PC-9 (cell line): ENCODE results near the gene TRAPPC3.

ENCODE experiments used
- EZH2 ChIP-seq: fragments of 200-600 bp; sonication (generic); IDR thresholded peaks from 2 replicates; pipeline ENCODE4 v1.8.0; 2017; ENCODE audit warnings: antibody characterized with exemption, low read depth
- TF ChIP-seq, protein P1 (sequence below): fragments of 200-600 bp; sonication (generic); conservative IDR thresholded peaks from 2 replicates; pipeline ENCODE4 v1.6.1; 2017; ENCODE audit warnings: mixed run types, antibody characterized with exemption, mild to moderate bottlenecking, moderate library complexity

DNA sequence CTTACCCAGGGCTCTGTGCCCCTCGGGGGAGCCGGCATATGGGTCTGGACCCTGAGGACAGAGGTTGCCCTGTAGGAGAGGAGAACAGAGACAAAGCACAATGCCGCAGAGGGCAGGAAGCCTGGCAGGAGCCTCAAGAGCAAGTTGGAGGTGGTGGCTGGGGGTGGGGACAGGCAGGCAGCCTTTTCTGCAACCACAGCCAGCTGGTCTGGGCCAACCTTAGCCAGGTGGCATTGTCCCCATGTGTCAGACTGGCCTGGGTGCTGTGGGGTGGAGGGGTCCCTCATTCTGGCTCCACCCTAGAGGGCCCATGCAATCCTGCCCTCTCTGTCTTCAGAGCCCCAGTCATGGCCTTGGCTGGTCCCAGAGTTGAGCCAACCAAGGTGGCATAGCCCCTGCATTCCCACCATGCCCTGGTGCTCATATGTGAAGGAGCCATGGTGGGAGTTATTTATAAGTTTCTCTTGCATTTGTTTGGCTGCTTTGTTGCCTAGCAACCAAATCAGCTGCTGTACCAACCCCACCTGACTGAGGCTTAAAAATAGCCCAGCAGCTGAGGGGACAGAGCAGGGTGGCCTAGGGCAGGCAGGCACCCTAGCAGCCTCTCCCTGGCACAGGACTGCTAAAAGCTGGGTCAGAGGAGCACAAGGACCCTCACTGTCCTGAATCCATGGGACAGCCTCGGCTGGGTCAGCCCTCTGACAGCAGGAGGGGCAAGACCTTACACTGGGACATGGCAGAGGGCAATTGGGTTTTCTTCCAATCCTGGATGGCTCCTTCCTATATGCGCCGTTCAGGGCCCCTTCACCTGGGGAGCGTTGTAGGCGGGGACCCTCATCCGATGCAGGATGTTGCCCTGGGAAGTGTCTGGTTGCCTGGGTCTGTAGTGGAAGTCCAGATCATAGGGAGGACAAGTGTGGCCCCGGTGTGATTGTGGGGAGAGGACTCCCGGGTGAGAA is 26.1 kb upstream of the TRAPPC3 start:
- TF ChIP-seq, protein P1, sequence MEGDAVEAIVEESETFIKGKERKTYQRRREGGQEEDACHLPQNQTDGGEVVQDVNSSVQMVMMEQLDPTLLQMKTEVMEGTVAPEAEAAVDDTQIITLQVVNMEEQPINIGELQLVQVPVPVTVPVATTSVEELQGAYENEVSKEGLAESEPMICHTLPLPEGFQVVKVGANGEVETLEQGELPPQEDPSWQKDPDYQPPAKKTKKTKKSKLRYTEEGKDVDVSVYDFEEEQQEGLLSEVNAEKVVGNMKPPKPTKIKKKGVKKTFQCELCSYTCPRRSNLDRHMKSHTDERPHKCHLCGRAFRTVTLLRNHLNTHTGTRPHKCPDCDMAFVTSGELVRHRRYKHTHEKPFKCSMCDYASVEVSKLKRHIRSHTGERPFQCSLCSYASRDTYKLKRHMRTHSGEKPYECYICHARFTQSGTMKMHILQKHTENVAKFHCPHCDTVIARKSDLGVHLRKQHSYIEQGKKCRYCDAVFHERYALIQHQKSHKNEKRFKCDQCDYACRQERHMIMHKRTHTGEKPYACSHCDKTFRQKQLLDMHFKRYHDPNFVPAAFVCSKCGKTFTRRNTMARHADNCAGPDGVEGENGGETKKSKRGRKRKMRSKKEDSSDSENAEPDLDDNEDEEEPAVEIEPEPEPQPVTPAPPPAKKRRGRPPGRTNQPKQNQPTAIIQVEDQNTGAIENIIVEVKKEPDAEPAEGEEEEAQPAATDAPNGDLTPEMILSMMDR = no peak
- TF ChIP-seq EZH2 = no peak
